Naive thymus-derived CD4-positive, alpha-beta T cell (primary cell): ENCODE measurements around the gene BUD23. TPM values are rescaled to one million over a fixed set of nuclear protein-coding genes. Genes with fewer than 3 reads are reported as not detected.
A peak's percentile ranks its signal among the peaks of the same experiment; 100 is the strongest.
"Not testable (repeated sequence)": the region's sequence is repeated elsewhere in the genome, so short reads cannot be mapped to it uniquely, and the experiment has no call there.

Experiments used
- ATAC-seq: fragments of 150-1000 bp; cut with Tn5 transposase; 2 replicates; pipeline ENCODE4 v1.10.0; 2021; ENCODE audit warnings: mild to moderate bottlenecking, moderate library complexity
- CTCF ChIA-PET: fragments of 350-600 bp; sonication (Branson Sonifier 250); formaldehyde crosslinking; loops from one replicate; lab custom pipeline; 2021; ENCODE audit warnings: antibody characterized with exemption; lab: Charles Lee
- POLR2A ChIA-PET: fragments of 350-600 bp; sonication (Branson Sonifier 250); formaldehyde crosslinking; loops from one replicate; lab custom pipeline; 2021; ENCODE audit warnings: antibody characterized with exemption, inconsistent platforms; lab: Charles Lee
- DNase-seq, 9 donors: peaks; one replicate each; pipeline versions ENCODE4 v3.0.0 to v3.0.0-alpha.2; 2020 to 2022; ENCODE audit warnings: mixed read lengths in 1 of 9
- H3K27ac ChIP-seq: one replicate; pipeline ENCODE4 v1.7.0; 2013; ENCODE audit warnings: mild to moderate bottlenecking, low read depth, low read length, moderate library complexity
- H3K27me3 ChIP-seq, 2 donors: one replicate each; pipeline ENCODE4 v1.7.0; 2013; ENCODE audit warnings: low read length in 2 of 2, mild to moderate bottlenecking in 2 of 2, moderate library complexity in 2 of 2; ENCODE audit not compliant: control insufficient read depth in 2 of 2, insufficient read depth in 2 of 2
- H3K36me3 ChIP-seq, 3 experiments: 1 replicate in 2 of 3; 2 replicates in 1 of 3; pipeline ENCODE4 v1.7.0; 2013; ENCODE audit warnings: low read length in 3 of 3, mild to moderate bottlenecking in 3 of 3, moderate library complexity in 1 of 3; ENCODE audit not compliant: insufficient read depth in 3 of 3, control insufficient read depth in 2 of 3
- H3K4me1 ChIP-seq, 2 donors: one replicate each; pipeline ENCODE4 v1.7.0; 2013; ENCODE audit warnings: low read length in 2 of 2, mild to moderate bottlenecking in 2 of 2, moderate library complexity in 1 of 2; ENCODE audit not compliant: control insufficient read depth in 2 of 2, insufficient read depth in 2 of 2
- H3K4me3 ChIP-seq: 2 replicates; pipeline ENCODE4 v1.7.0; 2013; ENCODE audit warnings: mild to moderate bottlenecking, low read length
- H3K9me3 ChIP-seq, 3 experiments: 1 replicate in 2 of 3; 2 replicates in 1 of 3; pipeline ENCODE4 v1.7.0; 2013; ENCODE audit warnings: low read length in 3 of 3; ENCODE audit not compliant: control insufficient read depth in 2 of 3
- H3K27ac Mint-ChIP-seq, 9 donors: one replicate each; pipeline ENCODE4 v1.8.0; 2020 to 2022; ENCODE audit warnings: mixed read lengths in 9 of 9, mild to moderate bottlenecking in 8 of 9, moderate library complexity in 5 of 9, inconsistent platforms in 2 of 9
- H3K27me3 Mint-ChIP-seq, 5 donors: one replicate each; pipeline ENCODE4 v1.8.0; 2021 to 2022; ENCODE audit warnings: mixed read lengths in 5 of 5, mild to moderate bottlenecking in 1 of 5
- H3K36me3 Mint-ChIP-seq, 5 donors: one replicate each; pipeline ENCODE4 v1.8.0; 2020 to 2022; ENCODE audit warnings: mixed read lengths in 5 of 5, mild to moderate bottlenecking in 3 of 5, inconsistent platforms in 1 of 5
- H3K4me1 Mint-ChIP-seq, 7 donors: one replicate each; pipeline ENCODE4 v1.8.0; 2020 to 2022; ENCODE audit warnings: mixed read lengths in 7 of 7, mild to moderate bottlenecking in 3 of 7, inconsistent platforms in 1 of 7
- H3K4me3 Mint-ChIP-seq, 10 donors: one replicate each; pipeline ENCODE4 v1.8.0; 2020 to 2022; ENCODE audit warnings: mild to moderate bottlenecking in 10 of 10, mixed read lengths in 10 of 10, moderate library complexity in 6 of 10, inconsistent platforms in 2 of 10
- H3K9me3 Mint-ChIP-seq, 11 donors: one replicate each; pipeline ENCODE4 v1.8.0; 2020 to 2022; ENCODE audit warnings: mixed read lengths in 11 of 11, mild to moderate bottlenecking in 4 of 11, inconsistent platforms in 1 of 11, moderate library complexity in 1 of 11
- intact Hi-C, 2 donors: fragments of 100-400 bp; cut with micrococcal nuclease; formaldehyde crosslinking; loops; one replicate each; pipeline ENCODE4 v1.15.1; 2023
- polyA plus RNA-seq, 2 donors: library from polyadenylated mRNA; unstranded; fragments of 300-500 nt; fragmentation: Illumina TruSeq; gene quantifications; one replicate each; pipeline ENCODE4 v1.2.3, GENCODE V29; 2021
- total RNA-seq, 6 experiments: library from RNA in 5 of 6; stranded (reverse) in 5 of 6; gene quantifications; 1 replicate in 5 of 6; 2 replicates in 1 of 6; pipeline ENCODE4 v1.2.3 and lab custom pipeline; 2021 to 2026

Gene BUD23
- total and polyA plus RNA-seq, 7 experiments from 2014 or later: 50.5 to 156 (median 104) TPM

DNA sequence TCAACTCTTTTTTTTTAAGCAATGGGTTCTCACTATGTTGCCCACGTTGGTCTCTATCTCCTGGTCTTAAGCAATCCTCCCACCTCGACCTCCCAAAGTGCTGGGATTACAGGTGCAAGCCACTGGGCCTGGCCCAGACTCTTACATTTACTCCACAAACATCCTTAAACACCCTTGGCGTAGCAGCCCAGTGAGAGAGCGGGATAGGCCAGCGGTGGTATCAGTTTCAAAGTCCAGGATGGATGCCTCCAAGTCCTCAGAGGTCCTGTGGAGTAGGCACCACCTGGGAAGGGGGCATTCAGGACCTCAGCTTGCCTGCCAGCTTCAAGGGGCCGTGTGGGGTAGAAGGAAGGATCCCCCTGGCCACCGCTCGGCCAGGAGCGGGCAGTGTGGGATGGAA lies 33.8 kb upstream of the BUD23 start:
- CTCF ChIA-PET: no interaction called here
- no peaks in the 10 kb centered on the region for H3K36me3 Mint-ChIP-seq

GRCh38 chr7:73650524-73650923 lies 32.9 kb upstream of the BUD23 start:
- CTCF ChIA-PET: no interaction called here
- Histone ChIP-seq H3K36me3 (no peaks in the 10 kb centered on the region), H3K27me3 (peaks cover 0 to 15% of the 10 kb centered on the region in 2 donors), H3K4me1 (peaks cover 0 to 4% of the 10 kb centered on the region in 2 donors), H3K4me3 (no peak overlapping the region), H3K27ac (no peak overlapping the region), H3K9me3 (no peaks in the 10 kb centered on the region)
- POLR2A ChIA-PET: no interaction called here
- H3K27ac Mint-ChIP-seq: no peak overlapping the region
- H3K27me3 Mint-ChIP-seq: peaks cover 54 to 65% (median 62%) of the 10 kb centered on the region in 5 donors
- ATAC-seq (no peak), DNase-seq (no peak)
- no peaks in the 10 kb centered on the region for H3K36me3 Mint-ChIP-seq
- no peak overlapping the region for H3K4me3 Mint-ChIP-seq
- peaks cover 0 to 3% (median 0%) of the 10 kb centered on the region in 11 donors for H3K9me3 Mint-ChIP-seq
- peaks cover 8 to 17% (median 9%) of the 10 kb centered on the region in 7 donors for H3K4me1 Mint-ChIP-seq
- intact Hi-C loops: no loop called here

More for the DNA sequence above, 33.8 kb upstream of the BUD23 start:
- H3K4me3 ChIP-seq: no peak overlapping the region
- H3K36me3 ChIP-seq: no peaks in the 10 kb centered on the region
- Mint-ChIP-seq H3K27me3 (peaks cover 58 to 66% (median 61%) of the 10 kb centered on the region in 5 donors), H3K4me3 (peak overlapping the region in 6 of 10 donors; percentile 21 to 78 (median 55)), H3K27ac (no peak overlapping the region), H3K4me1 (peaks cover 8 to 17% (median 9%) of the 10 kb centered on the region in 7 donors), H3K9me3 (peaks cover 0 to 2% (median 0%) of the 10 kb centered on the region in 11 donors)
- H3K9me3 ChIP-seq: no peaks in the 10 kb centered on the region
- ATAC-seq (no peak), DNase-seq (no peak)
- intact Hi-C loops: no loop called here
- H3K27me3 ChIP-seq: peaks cover 0 to 15% of the 10 kb centered on the region in 2 donors
- H3K27ac ChIP-seq: no peak overlapping the region
- peaks cover 0 to 4% of the 10 kb centered on the region in 2 donors for H3K4me1 ChIP-seq
- POLR2A ChIA-PET: no interaction called here

DNA sequence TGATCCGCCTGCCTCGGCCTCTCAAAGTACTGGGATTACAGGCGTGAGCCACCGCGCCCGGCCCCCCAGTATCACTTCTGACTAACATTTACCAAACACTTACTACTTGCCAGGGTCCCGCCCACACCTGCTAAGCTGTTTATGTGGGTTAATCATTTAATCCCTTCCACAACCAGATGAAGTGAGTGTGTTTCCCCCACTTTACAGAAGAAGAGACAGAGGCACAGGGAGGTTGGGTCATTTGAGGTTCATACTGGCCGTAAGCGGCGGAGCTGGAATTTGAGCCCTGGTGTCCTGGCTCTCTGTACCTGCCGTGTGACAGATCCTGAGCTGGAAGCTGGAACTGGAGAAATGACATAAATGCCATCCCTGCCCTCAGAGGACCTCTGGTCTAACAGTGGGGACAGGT lies 30.9 kb upstream of the BUD23 start:
- H3K4me3 Mint-ChIP-seq: no peak overlapping the region
- no peaks in the 10 kb centered on the region for H3K36me3 ChIP-seq
- H3K4me1 Mint-ChIP-seq: peaks cover 8 to 17% (median 9%) of the 10 kb centered on the region in 7 donors
- intact Hi-C loops: no loop called here
- H3K4me3 ChIP-seq: no peak overlapping the region
- CTCF ChIA-PET: interaction anchor here (0.6 kb wide), 1 partner anchor 25 kb away, joined by 3 read pairs; no protein-coding TSS in a partner anchor
- peaks cover 0 to 4% of the 10 kb centered on the region in 2 donors for H3K4me1 ChIP-seq
- H3K27me3 ChIP-seq: peaks cover 0 to 10% of the 10 kb centered on the region in 2 donors
- H3K27ac ChIP-seq: no peak overlapping the region
- ATAC-seq: no peak
- no peaks in the 10 kb centered on the region for H3K36me3 Mint-ChIP-seq
- peaks cover 0 to 3% (median 0%) of the 10 kb centered on the region in 11 donors for H3K9me3 Mint-ChIP-seq
- H3K27me3 Mint-ChIP-seq: peaks cover 37 to 54% (median 48%) of the 10 kb centered on the region in 5 donors
- POLR2A ChIA-PET: no interaction called here
- no peak for DNase-seq
- H3K9me3 ChIP-seq: no peaks in the 10 kb centered on the region
- no peak overlapping the region for H3K27ac Mint-ChIP-seq

GRCh38 chr7:73655309-73655708 lies 28.1 kb upstream of the BUD23 start:
- H3K4me3 Mint-ChIP-seq, POLR2A ChIA-PET, ATAC-seq, H3K36me3 Mint-ChIP-seq, H3K27ac ChIP-seq, H3K9me3 Mint-ChIP-seq, DNase-seq, intact Hi-C loops, H3K27me3 ChIP-seq, H3K4me1 ChIP-seq, H3K27ac Mint-ChIP-seq, H3K4me3 ChIP-seq, CTCF ChIA-PET, H3K9me3 ChIP-seq, H3K36me3 ChIP-seq, H3K4me1 Mint-ChIP-seq: not testable (repeated sequence)
- peaks cover 18 to 40% (median 31%) of the 10 kb centered on the region in 5 donors for H3K27me3 Mint-ChIP-seq

DNA sequence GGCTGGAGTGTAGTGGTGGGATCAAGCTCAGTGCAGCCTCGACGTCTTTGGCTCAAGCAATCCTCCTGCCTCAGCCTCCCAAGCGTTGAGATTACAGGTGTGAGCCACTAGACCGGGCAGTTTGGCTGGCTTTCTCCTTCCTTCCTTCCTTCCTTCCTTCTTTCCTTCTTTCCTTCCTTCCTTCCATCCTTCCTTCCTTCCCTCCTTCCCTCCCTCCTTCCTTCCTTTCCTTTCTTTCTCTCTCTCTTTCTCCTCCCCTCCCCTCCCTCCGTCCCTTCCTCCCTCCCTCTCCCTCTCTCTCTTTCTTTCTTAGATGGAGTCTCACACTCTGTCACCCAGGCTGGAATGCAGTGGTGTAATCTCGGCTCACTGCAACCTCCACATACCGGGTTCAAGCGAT lies 23.4 kb upstream of the BUD23 start:
- CTCF ChIA-PET: no interaction called here
- no peaks in the 10 kb centered on the region for H3K36me3 ChIP-seq
- POLR2A ChIA-PET: no interaction called here
- no peak overlapping the region for H3K4me3 ChIP-seq
- peaks cover 0 to 5% (median 4%) of the 10 kb centered on the region in 5 donors for H3K36me3 Mint-ChIP-seq
- no peaks in the 10 kb centered on the region for H3K9me3 ChIP-seq
- H3K27ac ChIP-seq: no peak overlapping the region
- no peak overlapping the region for H3K27ac Mint-ChIP-seq
- no peaks in the 10 kb centered on the region for H3K4me1 ChIP-seq
- intact Hi-C loops: no loop called here
- H3K27me3 Mint-ChIP-seq: peaks cover 32 to 50% (median 33%) of the 10 kb centered on the region in 5 donors
- DNase-seq (no peak), ATAC-seq (no peak)
- peaks cover 0 to 2% (median 0%) of the 10 kb centered on the region in 7 donors for H3K4me1 Mint-ChIP-seq
- H3K9me3 Mint-ChIP-seq: peaks cover 2 to 8% (median 6%) of the 10 kb centered on the region in 11 donors
- no peaks in the 10 kb centered on the region for H3K27me3 ChIP-seq
- H3K4me3 Mint-ChIP-seq: no peak overlapping the region

GRCh38 chr7:73660594-73660993 lies 22.8 kb upstream of the BUD23 start:
- H3K27me3 ChIP-seq, H3K4me3 ChIP-seq, H3K36me3 Mint-ChIP-seq, H3K4me1 Mint-ChIP-seq, H3K9me3 Mint-ChIP-seq, H3K36me3 ChIP-seq, H3K27ac Mint-ChIP-seq, H3K27ac ChIP-seq, intact Hi-C loops, POLR2A ChIA-PET, ATAC-seq, H3K4me1 ChIP-seq, H3K9me3 ChIP-seq, DNase-seq, H3K4me3 Mint-ChIP-seq, CTCF ChIA-PET: not testable (repeated sequence)
- H3K27me3 Mint-ChIP-seq: peaks cover 33 to 50% (median 35%) of the 10 kb centered on the region in 5 donors

GRCh38 chr7:73663033-73663432 lies 20.4 kb upstream of the BUD23 start:
- intact Hi-C loops: no loop called here
- ChIA-PET CTCF (no interaction called here), POLR2A (no interaction called here)
- DNase-seq: no peak
- H3K9me3 ChIP-seq: no peaks in the 10 kb centered on the region
- peaks cover 0 to 7% (median 3%) of the 10 kb centered on the region in 7 donors for H3K4me1 Mint-ChIP-seq
- no peak overlapping the region for H3K4me3 Mint-ChIP-seq
- peaks cover 38 to 56% (median 46%) of the 10 kb centered on the region in 5 donors for H3K27me3 Mint-ChIP-seq
- no peaks in the 10 kb centered on the region for H3K27me3 ChIP-seq
- H3K27ac ChIP-seq: no peak overlapping the region
- H3K9me3 Mint-ChIP-seq: peaks cover 0 to 8% (median 5%) of the 10 kb centered on the region in 11 donors
- no peak overlapping the region for H3K4me3 ChIP-seq
- H3K4me1 ChIP-seq: no peaks in the 10 kb centered on the region
- peak overlapping the region in 1 of 9 donors; percentile 17 for H3K27ac Mint-ChIP-seq
- ATAC-seq: no peak
- H3K36me3 ChIP-seq: no peaks in the 10 kb centered on the region
- peaks cover 0 to 5% (median 4%) of the 10 kb centered on the region in 5 donors for H3K36me3 Mint-ChIP-seq
